ENCODE measurements around the gene CRBN. TPM values are rescaled to one million over a fixed set of nuclear protein-coding genes. Genes with fewer than 3 reads are reported as not detected.

CRBN gene
- total and polyA plus RNA-seq, 2 of the 13 experiments (the other 11 are each of a cell fraction or from before 2014, with no cell fraction given) = 30.8 to 36.1 TPM

GRCh38 chr3:3107181-3107580 is 72.3 kb downstream of the CRBN start:
- Histone ChIP-seq H3K27me3 (ENCODE audit: control insufficient read depth in 1 of 2, insufficient read depth in 2 of 2, low read length in 2 of 2) (peaks cover 0 to 3% of the 10 kb centered on the region in 2 experiments; a peak in 1 of 5 replicates), H2AFZ (ENCODE audit: low read length) (no peak overlapping the region), H3K79me2 (ENCODE audit: insufficient read depth, low read length) (no peaks in the 10 kb centered on the region), H3K36me3 (replicated peaks in 1 of 2; ENCODE audit: control insufficient read depth in 1 of 2, insufficient read depth in 2 of 2, low read length in 2 of 2) (no peaks in the 10 kb centered on the region), H3K4me1 (ENCODE audit: insufficient read depth, low read length) (no peaks in the 10 kb centered on the region), H3K4me2 (ENCODE audit: low read depth, low read length) (no peak overlapping the region), H3K4me3 (replicated peaks in 1 of 3; ENCODE audit: insufficient read depth in 1 of 3, low read depth in 2 of 3, low read length in 3 of 3) (no peak overlapping the region), H3K27ac (ENCODE audit: extremely low read length, insufficient read depth, low read length) (no peak overlapping the region), H4K20me1 (ENCODE audit: insufficient read depth, low read length) (no peaks in the 10 kb centered on the region), H3K9me3 (ENCODE audit: low read length) (no peaks in the 10 kb centered on the region), H3K9ac (ENCODE audit: insufficient read depth, low read depth, low read length) (no peak overlapping the region)
- in situ Hi-C loops (cut with HindIII; ENCODE audit: extremely low pct_ligation_motif_present, low pct_unique_long_range_greater_than_20kb) = no loop called here
- no peak for TF ChIP-seq FOXA3 (CRISPR knock-in tag; IDR thresholded peaks at IDR 0.05)
- TF ChIP-seq U2AF1 (optimal IDR thresholded peaks at IDR 0.05; ENCODE audit: low read depth, low read length) = no peak
- TF ChIP-seq KLF15 (CRISPR knock-in tag; IDR thresholded peaks at IDR 0.05; ENCODE audit: borderline replicate concordance) = no peak
- no peak for TF ChIP-seq KDM3A (CRISPR knock-in tag; IDR thresholded peaks at IDR 0.05; ENCODE audit: low read depth)
- no peak for TF ChIP-seq HOXA3 (CRISPR knock-in tag; IDR thresholded peaks at IDR 0.05)
- no peak for TF ChIP-seq FOXK2 (IDR thresholded peaks at IDR 0.05)
- TF ChIP-seq HNRNPK (IDR thresholded peaks at IDR 0.05; ENCODE audit: low read depth, low read length, poor library complexity, severe bottlenecking) = no peak
- no peak for TF ChIP-seq SMAD9 (CRISPR knock-in tag; IDR thresholded peaks at IDR 0.05)
- no peak for TF ChIP-seq ATF2 (CRISPR knock-in tag; IDR thresholded peaks at IDR 0.05)
- TF ChIP-seq ZNF572 (CRISPR knock-in tag; IDR thresholded peaks at IDR 0.05) = no peak
- TF ChIP-seq ELF1 (CRISPR knock-in tag; IDR thresholded peaks at IDR 0.05) = no peak
- TF ChIP-seq DBP (CRISPR knock-in tag; IDR thresholded peaks at IDR 0.05; ENCODE audit: not compliant biosample characterization) = no peak
- TF ChIP-seq RFX1 (IDR thresholded peaks at IDR 0.05) = no peak
- no peak for TF ChIP-seq ZNF225 (CRISPR knock-in tag; IDR thresholded peaks at IDR 0.05)
- no peak for TF ChIP-seq BORCS8-MEF2B (CRISPR knock-in tag; IDR thresholded peaks at IDR 0.05)
- no peak for TF ChIP-seq TCF7L2 (IDR thresholded peaks at IDR 0.05; ENCODE audit: low read depth, low read length)
- FAIRE-seq = no peak
- no peak for DNase-seq (ENCODE audit: low spot score)
- POLR2A ChIA-PET = no interaction called here
- no TSS peak for BruUV-seq (replicated peaks)
- CTCF ChIA-PET (ENCODE audit: low intra/inter-chr PET ratio, low total read pairs) = no interaction called here
- intact Hi-C loops (cut with micrococcal nuclease; ENCODE audit: unreplicated experiment) = no loop called here
- 85% methylated on average over 3 of the region's 3 CpGs for WGBS (ENCODE audit: low lambda C conversion rate)
- no peak for ATAC-seq

Measured in HepG2 (cell line).